Thoracic aorta (tissue), 2 donors: Measurements from ENCODE around the gene COPA. TPM values are rescaled to one million over a fixed set of nuclear protein-coding genes. Genes with fewer than 3 reads are reported as not detected.

Experiments used
- ATAC-seq: fragments of 150-250 bp; one replicate; pipeline ENCODE4 v1.8.0; 2017; ENCODE audit warnings: low read depth; ENCODE audit not compliant: insufficient number of reproducible peaks, low FRiP score
- DNase-seq: peaks from one replicate; pipeline ENCODE4 v3.0.0-alpha.2; 2020; ENCODE audit warnings: low spot score
- H3K27ac ChIP-seq, 2 donors: fragments of 200-600 bp; sonication (generic); 1 replicate in 1 of 2; 2 replicates in 1 of 2; pipeline ENCODE4 v1.5.1; 2016; ENCODE audit warnings: mild to moderate bottlenecking in 2 of 2, moderate library complexity in 2 of 2
- H3K27me3 ChIP-seq: fragments of 200-600 bp; sonication (generic); replicated peaks from 2 replicates; pipeline ENCODE4 v1.6.0; 2016; ENCODE audit warnings: mild to moderate bottlenecking; ENCODE audit not compliant: insufficient read depth
- H3K36me3 ChIP-seq: fragments of 200-600 bp; sonication (generic); one replicate; pipeline ENCODE4 v1.5.1; 2016
- H3K4me1 ChIP-seq, 2 donors: fragments of 200-600 bp; sonication (generic); 1 replicate in 1 of 2; 2 replicates in 1 of 2; pipeline versions ENCODE4 v1.5.1 to v1.6.0; 2016; ENCODE audit warnings: low read depth in 2 of 2, mild to moderate bottlenecking in 1 of 2; ENCODE audit not compliant: control insufficient read depth in 1 of 2
- H3K4me3 ChIP-seq: fragments of 200-600 bp; sonication (generic); 2 replicates; pipeline ENCODE4 v1.5.1; 2016; ENCODE audit warnings: mild to moderate bottlenecking
- H3K9me3 ChIP-seq: fragments of 200-600 bp; sonication (generic); 2 replicates; pipeline ENCODE4 v1.5.1; 2016
- CTCF ChIP-seq: fragments of 200-600 bp; sonication (generic); IDR thresholded peaks from one replicate; pipeline ENCODE4 v1.5.1; 2019; ENCODE audit warnings: antibody characterized with exemption
- total RNA-seq, 2 donors: library from RNA; depleted of rRNA; stranded (reverse); fragments of >200 nt; gene quantifications; one replicate each; pipeline versions ENCODE4 v1.1.0 to v1.2.3, GENCODE V29; 2016

COPA gene
- total RNA-seq, 2 donors from 2014 or later = 114 to 162 TPM

- Histone ChIP-seq H3K4me3 (no peak overlapping the region), H3K9me3 (no peaks in the 10 kb centered on the region), H3K27me3 (no peaks in the 10 kb centered on the region), H3K4me1 (no peaks in the 10 kb centered on the region), H3K36me3 (peaks cover 76% of the 10 kb centered on the region), H3K27ac (no peak overlapping the region)
- DNase-seq = no peak
- ATAC-seq = no peak
- no peak for TF ChIP-seq CTCF
These were observed 27.7 kb downstream of the COPA start for GRCh38 chr1:160315359-160315758.

- H3K27me3 ChIP-seq = no peaks in the 10 kb centered on the region
- no peaks in the 10 kb centered on the region for H3K4me1 ChIP-seq
- H3K27ac ChIP-seq = no peak overlapping the region
- no peak for DNase-seq
- H3K4me3 ChIP-seq = no peak overlapping the region
- no peak for ATAC-seq
- H3K36me3 ChIP-seq = peaks cover 84% of the 10 kb centered on the region
- no peak for TF ChIP-seq CTCF
- no peaks in the 10 kb centered on the region for H3K9me3 ChIP-seq
These were observed 33.5 kb downstream of the COPA start for GRCh38 chr1:160309571-160309970.

- H3K4me1 ChIP-seq = no peaks in the 10 kb centered on the region
- H3K36me3 ChIP-seq = peaks cover 84% of the 10 kb centered on the region
- H3K9me3 ChIP-seq = no peaks in the 10 kb centered on the region
- no peak for TF ChIP-seq CTCF
- ATAC-seq (no peak), DNase-seq (no peak)
- no peaks in the 10 kb centered on the region for H3K27me3 ChIP-seq
- no peak overlapping the region for H3K4me3 ChIP-seq
- H3K27ac ChIP-seq = no peak overlapping the region
These were observed 33.9 kb downstream of the COPA start for GRCh38 chr1:160309185-160309557.

- no peak for TF ChIP-seq CTCF
- no peaks in the 10 kb centered on the region for H3K27me3 ChIP-seq
- DNase-seq (no peak), ATAC-seq (no peak)
- H3K27ac ChIP-seq = no peak overlapping the region
- H3K36me3 ChIP-seq = peaks cover 84% of the 10 kb centered on the region
- no peak overlapping the region for H3K4me3 ChIP-seq
- H3K9me3 ChIP-seq = no peaks in the 10 kb centered on the region
- no peaks in the 10 kb centered on the region for H3K4me1 ChIP-seq
These were observed 34.4 kb downstream of the COPA start for GRCh38 chr1:160308451-160309184.

- Histone ChIP-seq H3K9me3 (no peaks in the 10 kb centered on the region), H3K27me3 (no peaks in the 10 kb centered on the region), H3K27ac (no peak overlapping the region), H3K4me1 (no peaks in the 10 kb centered on the region), H3K36me3 (peaks cover 85% of the 10 kb centered on the region), H3K4me3 (no peak overlapping the region)
- ATAC-seq (no peak), DNase-seq (no peak)
- TF ChIP-seq CTCF = no peak
These were observed 35.8 kb downstream of the COPA start for GRCh38 chr1:160307118-160307791.
